Liver (tissue), 9 donors: ENCODE data around the gene SLC36A1. TPM values are rescaled to one million over a fixed set of nuclear protein-coding genes. Genes with fewer than 3 reads are reported as not detected.

Experiments used
- DNase-seq: peaks from one replicate; pipeline ENCODE4 v3.0.0-alpha.2; 2017; ENCODE audit warnings: low spot score
- H3K27ac ChIP-seq, 2 donors: one replicate each; pipeline ENCODE4 v1.7.0; 2013; ENCODE audit warnings: inconsistent platforms in 2 of 2, low read length in 2 of 2, control low read depth in 1 of 2, low read depth in 1 of 2, mild to moderate bottlenecking in 1 of 2
- H3K27me3 ChIP-seq, 4 donors: one replicate each; pipeline versions ENCODE4 v1.6.1 to v1.7.0; 2013; ENCODE audit warnings: low read length in 3 of 4, inconsistent platforms in 1 of 4, mild to moderate bottlenecking in 1 of 4, moderate library complexity in 1 of 4; ENCODE audit not compliant: control insufficient read depth in 4 of 4, insufficient read depth in 4 of 4
- H3K36me3 ChIP-seq, 4 donors: one replicate each; pipeline versions ENCODE4 v1.6.1 to v1.7.0; 2013; ENCODE audit warnings: low read length in 3 of 4, mild to moderate bottlenecking in 3 of 4, low read depth in 1 of 4, moderate library complexity in 1 of 4; ENCODE audit not compliant: control insufficient read depth in 4 of 4, insufficient read depth in 3 of 4
- H3K4me1 ChIP-seq, 4 donors: one replicate each; pipeline versions ENCODE4 v1.6.1 to v1.7.0; 2013; ENCODE audit warnings: low read length in 3 of 4, mild to moderate bottlenecking in 3 of 4, moderate library complexity in 1 of 4; ENCODE audit not compliant: control insufficient read depth in 4 of 4, insufficient read depth in 4 of 4
- H3K4me3 ChIP-seq, 3 donors: one replicate each; pipeline versions ENCODE4 v1.6.1 to v1.7.0; 2013; ENCODE audit warnings: low read length in 3 of 3, control low read depth in 1 of 3, low read depth in 1 of 3, mild to moderate bottlenecking in 1 of 3
- H3K9ac ChIP-seq, 2 donors: one replicate each; pipeline ENCODE4 v1.7.0; 2013; ENCODE audit warnings: low read length in 2 of 2, mild to moderate bottlenecking in 2 of 2, moderate library complexity in 2 of 2, control low read depth in 1 of 2, low read depth in 1 of 2
- H3K9me3 ChIP-seq, 4 donors: one replicate each; pipeline versions ENCODE4 v1.6.1 to v1.7.0; 2013; ENCODE audit warnings: low read length in 3 of 4; ENCODE audit not compliant: control insufficient read depth in 4 of 4
- EGR1 ChIP-seq, 2 donors: IDR thresholded peaks; 2 replicates each; pipeline ENCODE4 v1.6.1; 2016 to 2018; ENCODE audit warnings: antibody characterized with exemption in 2 of 2, low read depth in 2 of 2
- FOXA1 ChIP-seq: IDR thresholded peaks from 2 replicates; pipeline ENCODE4 v1.6.1; 2016; ENCODE audit warnings: antibody characterized with exemption
- FOXA2 ChIP-seq: IDR thresholded peaks from 2 replicates; pipeline ENCODE4 v1.6.1; 2016; ENCODE audit warnings: antibody characterized with exemption
- GABPA ChIP-seq, 2 donors: IDR thresholded peaks in 1 of 2; conservative IDR thresholded peaks in 1 of 2; 2 replicates each; pipeline ENCODE4 v1.6.1; 2016; ENCODE audit warnings: antibody characterized with exemption in 2 of 2, mild to moderate bottlenecking in 1 of 2, moderate library complexity in 1 of 2
- HNF4A ChIP-seq, 2 donors: conservative IDR thresholded peaks; 2 replicates each; pipeline ENCODE4 v1.6.1; 2016; ENCODE audit warnings: antibody characterized with exemption in 2 of 2, mild to moderate bottlenecking in 2 of 2
- JUND ChIP-seq, 2 donors: IDR thresholded peaks; 2 replicates each; pipeline ENCODE4 v1.6.1; 2016; ENCODE audit warnings: antibody characterized with exemption in 2 of 2
- NR2F2 ChIP-seq: IDR thresholded peaks from 2 replicates; pipeline ENCODE4 v1.6.1; 2016; ENCODE audit warnings: antibody characterized with exemption
- RAD21 ChIP-seq, 2 donors: IDR thresholded peaks; 2 replicates each; pipeline ENCODE4 v1.6.1; 2016; ENCODE audit warnings: antibody characterized with exemption in 2 of 2, mild to moderate bottlenecking in 2 of 2
- RXRA ChIP-seq, 2 donors: IDR thresholded peaks; 2 replicates each; pipeline ENCODE4 v1.6.1; 2017 to 2018; ENCODE audit warnings: antibody characterized with exemption in 2 of 2, mild to moderate bottlenecking in 1 of 2
- SP1 ChIP-seq: IDR thresholded peaks from 2 replicates; pipeline ENCODE4 v1.6.1; 2018; ENCODE audit warnings: antibody characterized with exemption, mild to moderate bottlenecking
- YY1 ChIP-seq: IDR thresholded peaks from 2 replicates; pipeline ENCODE4 v1.6.1; 2016; ENCODE audit warnings: antibody characterized with exemption, mild to moderate bottlenecking
- WGBS: extraction: QIAGEN DNeasy Blood & Tissue Kit; methylation state at CpG from one replicate; pipeline ENCODE4 v1.1.7; 2013; 5-methylcytosine and 5-hydroxymethylcytosine counted together
- polyA plus RNA-seq, 2 donors: library from polyadenylated mRNA; stranded (reverse) in 1 of 2; unstranded in 1 of 2; fragments of 200-250 nt in 1 of 2; fragments of >200 nt in 1 of 2; fragmentation: Nextera tagmentation in 1 of 2; extraction: Ambion mirVana in 1 of 2; gene quantifications; one replicate each; pipeline versions ENCODE4 v1.2.1 to v1.2.3, GENCODE V29; 2013 to 2015
- total RNA-seq, 2 donors: library from RNA; depleted of rRNA; stranded (reverse); fragments of >200 nt; gene quantifications; one replicate each; pipeline ENCODE4 v1.2.3, GENCODE V29; 2014
- TF ChIP-seq, protein P1 (sequence below): IDR thresholded peaks from 2 replicates; pipeline ENCODE4 v1.6.1; 2016; ENCODE audit warnings: antibody characterized with exemption
- TF ChIP-seq, protein P2 (sequence below): IDR thresholded peaks from 2 replicates; pipeline ENCODE4 v1.6.1; 2016; ENCODE audit warnings: antibody characterized with exemption
- TF ChIP-seq, protein P3 (sequence below): fragments of 150-350 bp; IDR thresholded peaks from 2 replicates; pipeline ENCODE4 v1.5.1; 2017; ENCODE audit warnings: improper control_type of control experiment, low read depth, low read length; ENCODE audit not compliant: missing input control
- TF ChIP-seq, protein P4 (sequence below): IDR thresholded peaks from 2 replicates; pipeline ENCODE4 v1.6.1; 2016; ENCODE audit warnings: antibody characterized with exemption, mild to moderate bottlenecking
- TF ChIP-seq, protein P5 (sequence below): IDR thresholded peaks from 2 replicates; pipeline ENCODE4 v1.6.1; 2016; ENCODE audit warnings: antibody characterized with exemption
- donor health status: healthy.
- donor health status: healthy.
- donor health status: healthy.
- donor health status: healthy.
- donor health status: healthy.

Gene SLC36A1
- total and polyA plus RNA-seq, 4 donors = 1.6 to 18.8 (median 3.4) TPM

DNA sequence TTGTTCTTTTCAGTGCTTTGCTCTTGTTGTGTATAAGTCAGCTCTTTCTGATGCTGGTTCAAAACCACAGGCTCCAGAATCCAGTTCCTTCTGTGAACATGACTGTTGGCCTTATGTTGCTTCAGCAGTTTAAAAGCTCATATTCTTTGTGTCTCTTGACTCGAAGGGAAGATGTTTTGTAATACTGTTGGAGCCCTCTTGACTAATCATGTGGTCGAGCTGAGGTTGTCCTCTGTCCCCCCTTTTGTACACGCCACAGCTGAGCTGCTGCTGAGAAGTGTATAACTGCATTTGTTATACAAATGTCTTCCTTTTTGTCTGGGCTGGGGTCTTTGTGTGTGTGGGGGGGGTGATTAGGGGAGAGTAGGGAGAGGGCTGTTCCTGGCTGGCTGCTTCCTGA is 35.8 kb downstream of the SLC36A1 start:
- whole genome bisulfite sequencing = 85% methylated on average over 3 of the region's 3 CpGs
- H3K27ac ChIP-seq = no peak overlapping the region
- H3K4me1 ChIP-seq = no peaks in the 10 kb centered on the region
- H3K9ac ChIP-seq = no peak overlapping the region
- no peak for DNase-seq
- peaks cover 0 to 19% (median 4%) of the 10 kb centered on the region in 4 donors for H3K36me3 ChIP-seq
- no peak for TF ChIP-seq JUND (IDR thresholded peaks at IDR 0.05)
- TF ChIP-seq, protein P1, sequence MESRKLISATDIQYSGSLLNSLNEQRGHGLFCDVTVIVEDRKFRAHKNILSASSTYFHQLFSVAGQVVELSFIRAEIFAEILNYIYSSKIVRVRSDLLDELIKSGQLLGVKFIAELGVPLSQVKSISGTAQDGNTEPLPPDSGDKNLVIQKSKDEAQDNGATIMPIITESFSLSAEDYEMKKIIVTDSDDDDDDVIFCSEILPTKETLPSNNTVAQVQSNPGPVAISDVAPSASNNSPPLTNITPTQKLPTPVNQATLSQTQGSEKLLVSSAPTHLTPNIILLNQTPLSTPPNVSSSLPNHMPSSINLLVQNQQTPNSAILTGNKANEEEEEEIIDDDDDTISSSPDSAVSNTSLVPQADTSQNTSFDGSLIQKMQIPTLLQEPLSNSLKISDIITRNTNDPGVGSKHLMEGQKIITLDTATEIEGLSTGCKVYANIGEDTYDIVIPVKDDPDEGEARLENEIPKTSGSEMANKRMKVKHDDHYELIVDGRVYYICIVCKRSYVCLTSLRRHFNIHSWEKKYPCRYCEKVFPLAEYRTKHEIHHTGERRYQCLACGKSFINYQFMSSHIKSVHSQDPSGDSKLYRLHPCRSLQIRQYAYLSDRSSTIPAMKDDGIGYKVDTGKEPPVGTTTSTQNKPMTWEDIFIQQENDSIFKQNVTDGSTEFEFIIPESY = no peak
- no peak for TF ChIP-seq EGR1 (IDR thresholded peaks at IDR 0.05; ENCODE audit: low read depth in 2 of 2)
- TF ChIP-seq YY1 = no peak
- TF ChIP-seq GABPA (IDR thresholded peaks at IDR 0.05 in 1 of 2, conservative IDR thresholded peaks at IDR 0.05 in 1 of 2) = no peak
- no peak for TF ChIP-seq SP1
- TF ChIP-seq, protein P2, sequence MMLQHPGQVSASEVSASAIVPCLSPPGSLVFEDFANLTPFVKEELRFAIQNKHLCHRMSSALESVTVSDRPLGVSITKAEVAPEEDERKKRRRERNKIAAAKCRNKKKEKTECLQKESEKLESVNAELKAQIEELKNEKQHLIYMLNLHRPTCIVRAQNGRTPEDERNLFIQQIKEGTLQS = no peak
- TF ChIP-seq, protein P3, sequence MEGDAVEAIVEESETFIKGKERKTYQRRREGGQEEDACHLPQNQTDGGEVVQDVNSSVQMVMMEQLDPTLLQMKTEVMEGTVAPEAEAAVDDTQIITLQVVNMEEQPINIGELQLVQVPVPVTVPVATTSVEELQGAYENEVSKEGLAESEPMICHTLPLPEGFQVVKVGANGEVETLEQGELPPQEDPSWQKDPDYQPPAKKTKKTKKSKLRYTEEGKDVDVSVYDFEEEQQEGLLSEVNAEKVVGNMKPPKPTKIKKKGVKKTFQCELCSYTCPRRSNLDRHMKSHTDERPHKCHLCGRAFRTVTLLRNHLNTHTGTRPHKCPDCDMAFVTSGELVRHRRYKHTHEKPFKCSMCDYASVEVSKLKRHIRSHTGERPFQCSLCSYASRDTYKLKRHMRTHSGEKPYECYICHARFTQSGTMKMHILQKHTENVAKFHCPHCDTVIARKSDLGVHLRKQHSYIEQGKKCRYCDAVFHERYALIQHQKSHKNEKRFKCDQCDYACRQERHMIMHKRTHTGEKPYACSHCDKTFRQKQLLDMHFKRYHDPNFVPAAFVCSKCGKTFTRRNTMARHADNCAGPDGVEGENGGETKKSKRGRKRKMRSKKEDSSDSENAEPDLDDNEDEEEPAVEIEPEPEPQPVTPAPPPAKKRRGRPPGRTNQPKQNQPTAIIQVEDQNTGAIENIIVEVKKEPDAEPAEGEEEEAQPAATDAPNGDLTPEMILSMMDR = no peak
- TF ChIP-seq, protein P4, sequence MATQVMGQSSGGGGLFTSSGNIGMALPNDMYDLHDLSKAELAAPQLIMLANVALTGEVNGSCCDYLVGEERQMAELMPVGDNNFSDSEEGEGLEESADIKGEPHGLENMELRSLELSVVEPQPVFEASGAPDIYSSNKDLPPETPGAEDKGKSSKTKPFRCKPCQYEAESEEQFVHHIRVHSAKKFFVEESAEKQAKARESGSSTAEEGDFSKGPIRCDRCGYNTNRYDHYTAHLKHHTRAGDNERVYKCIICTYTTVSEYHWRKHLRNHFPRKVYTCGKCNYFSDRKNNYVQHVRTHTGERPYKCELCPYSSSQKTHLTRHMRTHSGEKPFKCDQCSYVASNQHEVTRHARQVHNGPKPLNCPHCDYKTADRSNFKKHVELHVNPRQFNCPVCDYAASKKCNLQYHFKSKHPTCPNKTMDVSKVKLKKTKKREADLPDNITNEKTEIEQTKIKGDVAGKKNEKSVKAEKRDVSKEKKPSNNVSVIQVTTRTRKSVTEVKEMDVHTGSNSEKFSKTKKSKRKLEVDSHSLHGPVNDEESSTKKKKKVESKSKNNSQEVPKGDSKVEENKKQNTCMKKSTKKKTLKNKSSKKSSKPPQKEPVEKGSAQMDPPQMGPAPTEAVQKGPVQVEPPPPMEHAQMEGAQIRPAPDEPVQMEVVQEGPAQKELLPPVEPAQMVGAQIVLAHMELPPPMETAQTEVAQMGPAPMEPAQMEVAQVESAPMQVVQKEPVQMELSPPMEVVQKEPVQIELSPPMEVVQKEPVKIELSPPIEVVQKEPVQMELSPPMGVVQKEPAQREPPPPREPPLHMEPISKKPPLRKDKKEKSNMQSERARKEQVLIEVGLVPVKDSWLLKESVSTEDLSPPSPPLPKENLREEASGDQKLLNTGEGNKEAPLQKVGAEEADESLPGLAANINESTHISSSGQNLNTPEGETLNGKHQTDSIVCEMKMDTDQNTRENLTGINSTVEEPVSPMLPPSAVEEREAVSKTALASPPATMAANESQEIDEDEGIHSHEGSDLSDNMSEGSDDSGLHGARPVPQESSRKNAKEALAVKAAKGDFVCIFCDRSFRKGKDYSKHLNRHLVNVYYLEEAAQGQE = no peak
- TF ChIP-seq RXRA (IDR thresholded peaks at IDR 0.05) = no peak
- no peak for TF ChIP-seq RAD21 (IDR thresholded peaks at IDR 0.05)
- TF ChIP-seq FOXA1 = no peak
- no peaks in the 10 kb centered on the region for H3K27me3 ChIP-seq
- no peaks in the 10 kb centered on the region for H3K9me3 ChIP-seq
- no peak overlapping the region for H3K4me3 ChIP-seq

DNA sequence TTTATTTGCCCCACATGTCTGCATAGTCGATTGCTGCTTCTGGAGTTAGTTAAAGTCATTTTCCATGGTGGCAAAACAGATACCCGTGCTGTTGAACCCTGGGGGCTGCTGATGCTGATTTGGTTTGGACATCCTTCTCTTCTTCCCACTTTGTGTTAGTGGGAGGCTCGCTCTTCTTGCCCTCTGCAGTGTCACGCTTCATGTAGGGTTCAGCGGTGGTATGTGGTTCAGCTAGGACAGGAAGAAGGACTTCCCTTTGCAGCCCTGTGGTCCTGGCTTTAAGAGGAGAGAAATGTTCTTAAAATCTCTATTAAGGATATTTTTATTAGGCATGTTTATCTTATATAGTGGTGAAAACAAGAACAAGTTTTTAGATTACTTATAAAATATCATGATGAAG is 36.2 kb downstream of the SLC36A1 start:
- no peak for DNase-seq
- H3K27ac ChIP-seq = no peak overlapping the region
- H3K36me3 ChIP-seq = peaks cover 0 to 20% (median 4%) of the 10 kb centered on the region in 4 donors

More for the DNA sequence above, 36.2 kb downstream of the SLC36A1 start:
- H3K9ac ChIP-seq = no peak overlapping the region
- TF ChIP-seq SP1 (no peak), HNF4A (conservative IDR thresholded peaks at IDR 0.05) (no peak), FOXA2 (no peak), NR2F2 (no peak)
- TF ChIP-seq, protein P3 = no peak
- TF ChIP-seq, protein P5, sequence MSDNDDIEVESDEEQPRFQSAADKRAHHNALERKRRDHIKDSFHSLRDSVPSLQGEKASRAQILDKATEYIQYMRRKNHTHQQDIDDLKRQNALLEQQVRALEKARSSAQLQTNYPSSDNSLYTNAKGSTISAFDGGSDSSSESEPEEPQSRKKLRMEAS = no peak
- TF ChIP-seq, protein P4 = no peak
- TF ChIP-seq, protein P1 = no peak
- 83% methylated on average over 5 of the region's 5 CpGs for WGBS
- no peaks in the 10 kb centered on the region for H3K4me1 ChIP-seq
- no peak overlapping the region for H3K4me3 ChIP-seq
- H3K27me3 ChIP-seq = no peaks in the 10 kb centered on the region
- no peaks in the 10 kb centered on the region for H3K9me3 ChIP-seq
